ENCODE measurements around the gene ALG13.
"Not testable (repeated sequence)": the region's sequence is repeated elsewhere in the genome, so short reads cannot be mapped to it uniquely, and the experiment has no call there.

Gene ALG13

GRCh38 chrX:111680988-111681779 lies at the start of gene ALG13:
TSS of gene ALG13 (plus strand) at chrX:111681170. CDS start at chrX:111681219, 49 bp downstream.
- peak; percentile 78 for DNase-seq (ENCODE audit: low read depth)

GRCh38 chrX:111634823-111635729 lies 45.9 kb upstream of the ALG13 start:
- DNase-seq (ENCODE audit: low read depth) = no peak

- DNase-seq (ENCODE audit: low read depth) = no peak
Observed at GRCh38 chrX:111641969-111642368, 39.0 kb upstream of the ALG13 start.

- DNase-seq (ENCODE audit: low read depth) = not testable (repeated sequence)
Observed at GRCh38 chrX:111645165-111645564, 35.8 kb upstream of the ALG13 start.

GRCh38 chrX:111645607-111646006 lies 35.4 kb upstream of the ALG13 start:
- no peak for DNase-seq (ENCODE audit: low read depth)

- no peak for DNase-seq (ENCODE audit: low read depth)
Observed at GRCh38 chrX:111646515-111646914, 34.5 kb upstream of the ALG13 start.

GRCh38 chrX:111648802-111649201 lies 32.2 kb upstream of the ALG13 start:
- DNase-seq (ENCODE audit: low read depth) = no peak

GRCh38 chrX:111649638-111650037 lies 31.3 kb upstream of the ALG13 start:
- DNase-seq (ENCODE audit: low read depth) = no peak

- DNase-seq (ENCODE audit: low read depth) = no peak
Observed at GRCh38 chrX:111650845-111651244, 30.1 kb upstream of the ALG13 start.

- no peak for DNase-seq (ENCODE audit: low read depth)
Observed at GRCh38 chrX:111652719-111653118, 28.3 kb upstream of the ALG13 start.

GRCh38 chrX:111661241-111661640 lies 19.7 kb upstream of the ALG13 start:
- no peak for DNase-seq (ENCODE audit: low read depth)

GRCh38 chrX:111662292-111662691 lies 18.7 kb upstream of the ALG13 start:
- no peak for DNase-seq (ENCODE audit: low read depth)

GRCh38 chrX:111671668-111672067 lies 9.3 kb upstream of the ALG13 start:
- no peak for DNase-seq (ENCODE audit: low read depth)

GRCh38 chrX:111687305-111687704 lies 6.3 kb downstream of the ALG13 start:
- no peak for DNase-seq (ENCODE audit: low read depth)

GRCh38 chrX:111695297-111695880 lies 14.4 kb downstream of the ALG13 start:
- DNase-seq (ENCODE audit: low read depth) = no peak

GRCh38 chrX:111719426-111720210 lies 38.6 kb downstream of the ALG13 start:
- no peak for DNase-seq (ENCODE audit: low read depth)

- DNase-seq (ENCODE audit: low read depth) = peak; percentile 13
Observed at GRCh38 chrX:111728096-111728495, 47.1 kb downstream of the ALG13 start.

GRCh38 chrX:111731351-111731750 lies 50.4 kb downstream of the ALG13 start:
- no peak for DNase-seq (ENCODE audit: low read depth)

- no peak for DNase-seq (ENCODE audit: low read depth)
Observed at GRCh38 chrX:111736571-111736970, 55.6 kb downstream of the ALG13 start.

- no peak for DNase-seq (ENCODE audit: low read depth)
Observed at GRCh38 chrX:111742018-111742417, 61.0 kb downstream of the ALG13 start.

GRCh38 chrX:111743316-111743715 lies 62.3 kb downstream of the ALG13 start:
- DNase-seq (ENCODE audit: low read depth) = no peak

- DNase-seq (ENCODE audit: low read depth) = no peak
Observed at GRCh38 chrX:111756486-111756885, 75.5 kb downstream of the ALG13 start.

Data from stromal cell of bone marrow (primary cell).